ENCODE measurements around the gene GOLGA6L26.
"Not testable (repeated sequence)": the region's sequence is repeated elsewhere in the genome, so short reads cannot be mapped to it uniquely, and the experiment has no call there.

DNA sequence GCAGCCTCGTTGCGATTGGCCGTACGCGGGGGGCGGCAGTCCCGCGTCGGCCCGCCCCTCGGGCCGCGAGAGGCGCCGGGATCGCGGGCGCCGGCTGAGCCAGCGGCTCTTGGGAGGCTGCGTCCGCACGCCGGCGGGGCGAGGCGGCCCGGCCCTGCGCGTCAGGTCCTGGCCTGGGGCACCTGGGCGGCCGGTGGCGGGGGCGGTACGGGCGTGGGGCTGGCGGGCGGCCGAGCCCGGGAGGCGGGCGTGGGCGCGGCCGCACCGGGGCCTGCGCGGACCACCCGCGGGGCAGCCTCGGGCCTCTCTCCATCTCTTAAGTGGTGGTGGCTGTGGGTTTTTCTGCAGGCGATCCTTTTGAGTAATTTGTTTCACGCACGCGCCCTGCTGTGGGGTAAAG is 30.3 kb downstream of the GOLGA6L26 start:
- TF ChIP-seq, protein P1, sequence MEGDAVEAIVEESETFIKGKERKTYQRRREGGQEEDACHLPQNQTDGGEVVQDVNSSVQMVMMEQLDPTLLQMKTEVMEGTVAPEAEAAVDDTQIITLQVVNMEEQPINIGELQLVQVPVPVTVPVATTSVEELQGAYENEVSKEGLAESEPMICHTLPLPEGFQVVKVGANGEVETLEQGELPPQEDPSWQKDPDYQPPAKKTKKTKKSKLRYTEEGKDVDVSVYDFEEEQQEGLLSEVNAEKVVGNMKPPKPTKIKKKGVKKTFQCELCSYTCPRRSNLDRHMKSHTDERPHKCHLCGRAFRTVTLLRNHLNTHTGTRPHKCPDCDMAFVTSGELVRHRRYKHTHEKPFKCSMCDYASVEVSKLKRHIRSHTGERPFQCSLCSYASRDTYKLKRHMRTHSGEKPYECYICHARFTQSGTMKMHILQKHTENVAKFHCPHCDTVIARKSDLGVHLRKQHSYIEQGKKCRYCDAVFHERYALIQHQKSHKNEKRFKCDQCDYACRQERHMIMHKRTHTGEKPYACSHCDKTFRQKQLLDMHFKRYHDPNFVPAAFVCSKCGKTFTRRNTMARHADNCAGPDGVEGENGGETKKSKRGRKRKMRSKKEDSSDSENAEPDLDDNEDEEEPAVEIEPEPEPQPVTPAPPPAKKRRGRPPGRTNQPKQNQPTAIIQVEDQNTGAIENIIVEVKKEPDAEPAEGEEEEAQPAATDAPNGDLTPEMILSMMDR (conservative IDR thresholded peaks at IDR 0.05; ENCODE audit: low read depth, low read length) = not testable (repeated sequence)
- TF ChIP-seq EZH2 (IDR thresholded peaks at IDR 0.05; ENCODE audit: low read length, unreplicated experiment) = not testable (repeated sequence)
